Measurements from ENCODE around the gene ROR2.

ROR2 gene

DNA sequence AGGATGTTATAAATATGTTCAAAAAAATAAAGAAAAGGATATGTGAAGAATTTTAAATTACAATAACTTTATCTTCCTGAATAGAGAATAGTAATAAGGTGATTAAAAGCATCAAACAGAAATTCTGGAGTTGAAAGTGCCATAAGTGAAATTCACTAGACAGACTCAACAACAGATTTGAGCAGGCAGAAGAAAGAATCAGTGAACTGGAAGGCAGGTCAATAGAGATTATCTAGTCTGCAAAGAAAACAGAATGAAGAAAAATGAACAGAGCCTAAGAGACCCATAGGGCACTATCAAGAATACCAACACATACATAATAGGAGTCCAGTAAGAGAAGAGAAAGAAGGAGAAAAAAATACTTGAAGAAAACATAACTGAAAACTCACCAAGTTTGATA is 162.1 kb downstream of the ROR2 start:
- no peak for DNase-seq

DNA sequence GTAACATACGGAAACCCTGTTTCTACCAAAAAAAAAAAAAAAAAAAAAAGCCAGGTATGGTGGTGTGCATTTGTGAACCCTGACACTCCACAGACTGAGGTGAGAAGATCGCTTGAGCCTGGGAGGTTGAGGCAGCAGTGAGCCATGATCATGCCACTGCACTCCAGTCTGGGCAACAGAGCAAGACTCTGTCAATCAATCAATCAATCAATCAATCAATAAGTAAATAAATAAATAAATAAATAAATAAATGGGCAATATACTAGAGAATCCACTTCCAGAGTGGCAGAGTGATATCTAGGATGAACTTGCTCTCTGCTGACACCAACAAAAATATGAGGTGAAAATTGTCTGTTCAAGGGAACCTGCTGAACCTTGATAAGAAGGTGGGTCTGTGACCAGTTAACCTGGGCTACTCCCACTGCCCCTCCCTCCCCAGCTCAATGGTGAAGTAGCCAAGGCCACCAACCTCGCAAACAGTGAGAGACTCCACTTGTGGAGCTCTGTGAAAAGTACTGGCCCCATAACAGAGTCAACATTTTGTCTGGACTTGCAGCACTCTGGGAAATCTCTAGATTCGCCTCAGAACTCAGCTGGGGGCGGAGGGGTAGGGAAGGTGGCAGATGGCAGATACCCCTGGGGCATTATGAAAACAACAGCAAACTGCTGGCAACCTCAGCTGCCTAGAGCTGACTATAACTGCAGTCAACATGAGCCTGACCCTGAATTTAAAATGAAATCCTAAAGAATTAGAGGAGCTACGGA is 163.7 kb downstream of the ROR2 start:
- DNase-seq = no peak

DNA sequence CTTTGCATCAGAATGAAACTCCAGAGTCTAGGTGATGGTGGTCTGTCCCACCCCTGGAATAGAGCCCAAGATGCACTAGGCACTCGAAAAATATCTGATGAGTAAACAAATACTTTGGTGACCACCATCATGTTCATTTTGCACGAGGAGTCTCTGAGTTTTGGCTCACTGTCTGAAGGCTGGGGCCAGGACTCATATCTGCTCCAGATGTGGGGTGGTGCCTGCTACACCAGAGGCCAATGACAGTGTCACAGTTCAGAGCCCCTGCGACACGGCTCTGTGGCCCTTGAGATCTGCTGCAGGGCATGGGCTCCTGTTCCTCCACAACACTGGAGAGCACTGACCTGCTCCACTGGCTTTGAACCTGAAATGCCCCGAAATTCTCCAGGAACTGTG is 164.6 kb downstream of the ROR2 start:
- no peak for DNase-seq

DNA sequence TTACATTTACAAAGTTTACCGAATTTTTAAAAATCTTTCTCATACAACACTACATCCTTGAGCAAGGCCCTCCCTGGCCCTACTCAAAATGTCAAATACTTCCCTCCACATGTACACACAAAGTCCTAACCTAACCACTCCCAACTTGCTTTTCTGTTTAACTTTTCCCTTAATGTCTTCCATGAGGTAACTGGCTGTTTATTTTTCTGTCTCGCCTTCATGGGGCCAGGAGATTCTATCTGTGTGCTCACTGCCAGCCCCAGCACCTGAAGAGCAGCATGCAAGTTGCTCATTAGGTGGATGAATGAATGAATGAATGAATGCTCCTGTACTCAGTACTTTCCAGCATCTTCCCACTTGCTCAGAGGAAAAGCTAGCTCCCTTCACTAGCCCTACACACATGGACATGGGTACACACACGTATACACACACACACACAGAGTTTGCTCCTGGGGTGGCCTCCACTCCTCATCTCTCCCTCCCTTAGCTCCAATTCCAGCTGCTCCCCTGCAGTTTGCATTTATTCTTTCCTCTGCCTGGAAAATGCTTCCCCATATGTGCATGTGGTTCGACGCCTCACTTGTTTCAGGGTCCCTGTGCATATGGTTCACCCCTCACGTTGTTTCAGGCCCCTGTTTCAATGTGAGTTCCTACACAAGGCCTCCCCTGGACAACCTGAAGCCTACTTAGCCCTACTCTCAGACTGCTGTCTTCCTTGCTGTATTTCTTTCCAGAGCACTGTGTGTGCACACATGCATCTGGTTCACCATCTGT is 165.2 kb downstream of the ROR2 start:
- no peak for DNase-seq

DNA sequence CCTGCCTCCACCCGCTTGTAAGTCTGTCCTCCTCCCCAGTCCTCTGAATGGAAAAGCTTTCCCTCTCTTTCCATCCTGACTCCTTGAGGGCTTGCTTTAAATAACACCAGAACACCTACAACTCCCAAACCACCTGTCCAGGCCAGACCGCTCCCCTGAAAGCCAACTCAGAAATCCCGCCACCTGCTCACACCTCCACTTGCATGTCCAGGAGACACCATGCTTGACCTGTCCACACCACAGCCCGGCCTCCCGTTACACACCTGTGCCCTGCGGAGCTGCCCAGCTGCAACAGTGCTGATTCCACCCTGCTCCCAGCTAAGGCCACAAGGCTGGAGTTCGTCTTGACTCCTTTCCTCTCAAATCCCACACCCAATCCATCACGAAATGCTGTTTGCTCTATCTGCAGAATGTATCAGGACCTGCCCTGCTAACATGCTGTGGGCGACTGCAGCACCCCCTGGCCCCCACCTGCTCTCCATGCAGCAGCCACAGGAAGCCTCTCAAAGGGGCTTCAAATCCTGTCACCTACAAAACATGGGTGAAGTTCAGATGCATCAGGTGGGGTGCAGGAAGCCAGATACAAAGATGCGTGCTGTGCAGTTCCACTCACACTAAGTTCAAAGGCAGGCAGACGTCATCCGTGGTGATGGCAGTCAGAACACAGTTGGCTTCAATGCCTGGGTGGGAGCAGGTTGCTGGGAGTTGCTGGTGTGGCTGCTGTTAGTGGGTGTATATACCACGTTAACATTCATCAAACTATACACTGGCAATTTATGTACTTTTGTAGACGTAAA is 166.0 kb downstream of the ROR2 start:
- DNase-seq = no peak

DNA sequence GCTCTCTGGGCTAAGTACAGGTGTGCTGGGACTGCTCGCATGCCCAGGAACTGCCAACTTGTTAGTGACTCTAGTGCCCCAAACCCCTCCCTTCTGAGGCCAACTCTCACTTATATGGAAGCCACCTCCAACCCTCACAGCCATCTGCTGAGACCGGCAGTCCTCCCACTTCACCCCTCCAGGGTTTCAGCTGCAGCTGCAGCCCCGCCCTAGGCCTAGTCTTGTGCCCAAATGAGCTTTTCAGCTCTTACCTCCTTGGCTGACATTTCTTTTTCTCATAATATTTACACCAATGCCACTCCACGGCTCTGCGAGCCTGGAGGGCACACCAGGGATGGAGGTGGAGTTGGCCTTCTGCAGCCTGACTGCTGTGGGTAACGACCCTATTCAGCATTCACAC is 166.6 kb downstream of the ROR2 start:
- DNase-seq = no peak

DNA sequence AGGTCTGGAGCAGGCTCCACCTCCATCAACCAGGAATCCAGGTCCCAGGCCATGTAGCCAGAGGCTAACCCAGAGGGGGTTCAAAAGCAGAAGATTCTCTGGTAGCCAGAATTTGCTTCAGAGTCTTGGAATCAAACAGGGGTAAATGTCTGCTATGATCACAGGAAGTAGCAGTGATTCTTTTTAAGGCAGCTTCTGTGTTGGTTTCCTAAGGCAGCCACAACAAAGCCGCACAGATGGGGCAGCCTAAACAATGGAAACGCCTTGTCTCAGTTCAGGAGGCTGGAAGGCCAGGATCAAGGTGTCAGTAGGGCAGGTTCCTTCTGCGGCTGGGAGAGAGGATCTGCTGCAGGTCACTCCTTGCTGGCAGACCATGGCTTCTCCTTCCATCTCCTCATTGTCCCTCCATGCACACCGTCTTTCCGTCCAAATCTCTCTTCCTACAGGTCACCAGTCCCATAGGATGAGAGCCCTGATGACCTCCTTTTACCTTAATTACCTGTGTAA is 167.3 kb downstream of the ROR2 start:
- DNase-seq = no peak

DNA sequence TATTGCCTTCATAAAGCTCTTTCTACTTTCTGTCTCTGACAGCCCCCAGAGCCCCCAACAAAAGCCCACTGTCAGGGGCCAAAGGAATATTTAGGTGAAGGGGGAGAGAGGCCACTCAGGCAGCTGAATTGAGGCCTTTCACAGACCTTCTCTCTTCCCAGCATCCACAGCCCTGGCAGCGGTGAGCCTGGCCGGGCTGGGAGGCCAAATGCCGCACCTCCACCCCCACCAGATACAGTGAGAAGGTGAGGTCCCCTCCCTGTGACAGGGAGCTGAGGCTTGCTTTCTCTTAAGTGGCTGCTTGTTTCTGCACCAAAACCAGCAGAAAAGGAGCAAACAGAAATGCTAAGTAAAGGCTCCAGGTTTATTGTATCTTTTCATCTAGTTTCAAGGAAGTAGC is 168.1 kb downstream of the ROR2 start:
- DNase-seq = no peak

DNA sequence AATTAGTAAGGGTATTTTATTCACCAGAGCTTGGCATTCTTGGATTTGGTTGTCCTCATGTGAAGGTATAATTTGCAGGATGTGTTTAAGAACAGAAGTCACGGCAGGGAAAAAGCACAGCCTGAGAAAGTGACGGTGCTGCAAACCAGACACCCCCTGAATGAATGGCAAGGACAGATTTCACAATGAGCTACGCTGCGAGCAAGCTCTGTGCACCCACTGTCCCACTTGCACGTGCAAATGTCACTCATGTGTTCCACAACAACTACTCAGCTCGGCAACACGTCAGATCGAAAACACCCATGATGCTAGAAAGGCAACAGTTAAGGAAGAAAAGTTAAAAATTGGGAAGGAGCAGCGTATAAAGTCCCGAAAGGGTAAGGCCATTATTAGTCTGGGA is 168.9 kb downstream of the ROR2 start:
- no peak for DNase-seq

DNA sequence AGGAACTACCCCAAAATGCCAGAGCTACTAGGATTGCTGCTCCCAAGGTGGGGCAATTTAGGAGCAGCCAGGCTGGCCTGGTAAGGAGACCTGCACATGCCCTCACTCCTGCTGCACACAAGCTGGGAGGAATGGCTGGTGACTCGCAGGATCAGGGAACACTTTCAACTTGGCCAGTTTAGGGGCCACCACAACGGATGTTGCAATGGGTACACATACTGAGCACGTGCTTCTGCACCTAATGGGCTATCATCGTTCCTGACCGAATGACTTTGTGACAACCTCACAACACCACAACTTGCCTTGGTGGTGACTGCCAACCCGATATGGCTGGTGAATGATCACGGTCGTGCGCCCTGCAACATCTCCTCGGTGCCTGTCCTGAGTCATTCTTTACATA is 172.0 kb downstream of the ROR2 start:
- DNase-seq = no peak

DNA sequence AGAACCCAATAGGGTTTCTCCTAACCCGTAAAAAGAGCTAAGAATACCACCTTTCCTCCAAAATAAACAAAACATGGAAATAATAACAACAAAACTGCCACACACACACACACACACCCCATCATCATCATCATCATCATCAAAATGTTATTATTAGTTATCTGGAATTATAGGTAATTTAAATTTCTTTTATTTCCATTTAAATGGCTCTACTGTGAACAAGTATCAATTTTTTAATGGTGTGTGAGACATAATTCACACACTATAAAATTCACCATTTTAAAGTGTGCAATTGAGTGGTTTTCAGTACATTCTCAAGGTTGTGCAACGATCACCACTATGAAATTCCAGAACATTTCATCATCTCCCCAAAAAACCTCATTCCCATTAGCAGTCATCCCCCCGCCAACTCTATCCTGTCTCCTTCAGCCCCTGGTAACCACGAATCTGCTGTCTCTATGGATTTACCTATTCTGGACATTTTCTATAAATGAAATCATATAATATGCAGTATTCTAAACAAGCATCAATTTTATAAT is 172.7 kb downstream of the ROR2 start:
- no peak for DNase-seq

DNA sequence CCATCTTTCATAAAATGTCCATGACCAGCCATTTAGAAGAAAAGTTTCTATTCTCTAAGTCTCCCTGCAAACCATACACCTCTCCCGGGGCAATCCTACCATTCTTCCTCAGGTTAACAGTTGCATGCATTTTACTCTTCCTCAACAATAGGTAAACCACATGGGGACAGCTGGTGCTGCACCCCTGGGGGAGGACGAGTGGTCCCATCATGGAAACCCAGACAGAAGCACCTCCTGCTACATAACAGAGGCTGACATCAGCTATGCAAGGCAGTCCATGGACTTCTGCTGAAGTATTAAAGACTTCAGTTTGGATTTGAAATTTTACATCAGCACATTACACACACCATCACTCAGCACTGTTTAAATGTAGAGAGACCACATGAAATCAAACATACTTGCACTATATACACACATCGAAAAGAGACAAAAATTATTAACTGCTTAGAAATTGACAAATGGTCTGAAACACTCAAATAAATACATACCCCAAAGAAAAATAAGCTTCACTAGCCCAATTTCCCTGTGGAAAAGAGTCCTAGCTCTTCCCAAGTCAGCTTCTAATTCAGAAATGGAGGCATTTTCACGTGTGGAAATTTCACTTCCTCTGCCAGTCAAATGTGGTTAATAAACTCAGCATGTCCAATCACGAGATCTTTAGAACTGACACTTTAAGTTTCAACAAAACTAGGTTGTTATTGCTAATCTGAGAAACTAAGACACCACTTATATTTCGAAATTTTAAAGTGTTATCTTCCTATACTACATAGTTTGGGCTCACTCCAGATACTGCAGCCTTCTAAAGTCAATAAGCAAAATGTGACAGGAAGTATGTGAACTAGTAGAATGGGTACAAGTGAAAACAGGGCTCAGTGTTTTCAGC is 173.4 kb downstream of the ROR2 start:
- no peak for DNase-seq

DNA sequence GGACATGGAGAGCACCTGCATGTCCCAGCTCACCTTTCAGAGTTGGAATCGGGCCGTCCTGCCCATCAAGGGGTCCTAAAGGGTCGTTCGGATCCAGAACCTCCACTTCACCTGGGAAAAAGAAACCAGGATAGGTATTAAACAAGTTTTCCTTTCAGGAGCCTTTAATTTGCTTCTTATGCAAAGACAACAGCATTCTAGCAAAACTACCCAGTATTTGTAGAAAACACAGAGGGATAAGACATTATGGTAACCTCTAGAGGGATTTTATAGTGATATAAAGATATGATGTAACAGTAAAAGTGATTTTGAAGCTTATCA is 174.4 kb downstream of the ROR2 start:
- no peak for DNase-seq

DNA sequence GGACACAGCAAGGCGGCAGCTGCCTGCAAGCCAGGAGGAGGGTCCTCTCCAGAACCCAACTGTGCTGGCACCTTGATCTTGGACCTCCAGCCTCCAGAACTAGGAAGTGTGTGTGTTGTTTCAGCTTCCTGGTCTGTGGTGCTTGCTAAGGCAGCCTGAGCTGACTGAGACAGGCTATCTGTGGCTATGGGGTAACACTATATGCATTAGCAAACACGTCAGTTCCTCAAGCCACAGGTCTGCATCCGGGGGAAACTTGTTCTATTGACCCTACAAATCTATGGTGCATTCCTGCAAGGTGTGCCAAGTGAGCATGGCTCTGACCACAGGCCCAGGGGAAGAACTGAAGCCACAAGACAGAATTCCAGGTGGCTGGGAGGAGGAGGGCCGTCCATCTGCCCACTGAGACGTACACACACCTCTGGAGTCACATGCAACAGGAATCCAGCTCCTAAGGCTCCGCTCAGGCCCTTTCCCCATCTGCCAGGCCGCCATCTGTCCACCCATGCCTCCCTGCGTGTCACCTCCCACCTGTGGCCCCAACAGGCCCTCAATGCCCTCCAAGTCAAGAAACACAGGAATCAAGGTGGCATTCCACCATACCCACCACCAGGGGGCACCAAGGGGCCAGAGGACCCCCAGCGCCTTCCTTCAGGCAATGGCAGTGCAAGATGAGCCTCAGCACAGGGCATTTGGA is 174.9 kb downstream of the ROR2 start:
- DNase-seq = no peak

DNA sequence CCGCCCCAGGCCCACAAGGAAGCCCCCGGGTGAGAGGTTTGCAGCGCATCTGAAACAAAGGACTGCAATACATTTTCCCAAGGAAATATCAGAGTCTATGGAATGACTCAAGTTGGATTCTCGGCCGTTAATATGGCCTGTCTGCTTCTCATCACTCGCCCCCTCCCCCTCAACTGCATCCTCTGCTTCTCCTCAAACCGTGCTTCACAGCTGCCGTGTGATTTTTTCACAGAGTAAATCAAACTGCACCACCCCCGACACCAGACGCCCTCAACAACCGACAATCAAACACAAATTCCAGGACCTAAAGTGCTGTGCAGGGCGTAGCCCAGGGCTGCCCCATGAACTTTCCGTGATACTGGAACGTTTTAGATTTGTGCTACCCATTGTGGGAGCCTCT is 176.9 kb downstream of the ROR2 start:
- no peak for DNase-seq

DNA sequence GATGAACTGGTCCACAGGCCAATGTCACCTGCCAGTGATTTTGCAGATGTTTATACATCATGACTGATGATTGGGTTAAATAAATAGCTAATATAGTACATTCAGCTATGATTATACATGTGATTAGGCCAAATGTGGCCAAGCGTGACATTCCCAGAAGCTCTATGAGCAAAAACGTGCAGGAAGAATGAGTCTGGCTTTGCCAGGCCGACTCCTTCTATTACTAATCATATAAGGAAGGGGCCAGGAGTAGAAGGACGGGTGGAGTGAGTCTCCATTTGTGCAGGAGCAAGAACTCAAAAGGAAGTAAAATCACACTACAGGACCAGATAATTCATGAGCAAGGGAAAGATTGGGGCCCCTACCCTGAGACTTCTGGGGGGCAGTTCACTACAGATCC is 178.2 kb downstream of the ROR2 start:
- DNase-seq = no peak

DNA sequence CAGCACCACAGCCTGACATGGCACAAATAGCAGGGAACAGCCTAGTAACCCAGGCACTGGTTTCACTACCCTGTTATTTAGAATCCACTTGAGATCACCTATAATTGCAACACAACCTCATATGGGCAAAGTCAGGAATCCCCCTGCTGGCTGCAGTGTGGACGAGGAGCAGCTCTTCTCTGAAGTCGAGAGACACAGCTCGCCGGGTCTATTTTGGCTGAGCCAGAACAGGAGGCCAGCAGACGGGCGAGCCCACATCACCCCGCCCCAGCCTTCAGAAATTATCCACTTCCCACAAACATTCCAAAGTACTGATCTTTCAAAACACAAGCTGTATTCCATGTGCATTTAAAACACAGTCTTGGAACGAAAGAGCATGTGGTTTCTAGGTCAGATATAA is 179.0 kb downstream of the ROR2 start:
- no peak for DNase-seq

DNA sequence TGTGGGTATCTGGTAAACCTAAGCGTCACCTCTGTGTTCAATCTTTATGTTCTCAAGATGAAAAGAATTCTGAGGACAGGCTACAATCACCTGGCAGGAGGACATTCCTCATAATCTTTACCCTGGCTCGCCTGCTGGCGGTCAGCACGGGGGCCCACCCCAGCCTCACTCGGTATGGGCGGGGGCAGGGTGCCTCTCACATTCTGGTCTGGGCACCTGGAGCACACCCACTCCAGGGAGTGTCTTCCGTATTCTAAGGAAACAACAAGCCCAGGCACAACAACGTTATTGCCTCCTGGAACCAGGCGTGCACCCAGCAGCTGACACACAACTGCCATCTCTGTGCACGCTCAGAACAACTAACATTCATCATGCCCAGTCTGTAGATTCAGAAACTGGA is 179.8 kb downstream of the ROR2 start:
- no peak for DNase-seq

DNA sequence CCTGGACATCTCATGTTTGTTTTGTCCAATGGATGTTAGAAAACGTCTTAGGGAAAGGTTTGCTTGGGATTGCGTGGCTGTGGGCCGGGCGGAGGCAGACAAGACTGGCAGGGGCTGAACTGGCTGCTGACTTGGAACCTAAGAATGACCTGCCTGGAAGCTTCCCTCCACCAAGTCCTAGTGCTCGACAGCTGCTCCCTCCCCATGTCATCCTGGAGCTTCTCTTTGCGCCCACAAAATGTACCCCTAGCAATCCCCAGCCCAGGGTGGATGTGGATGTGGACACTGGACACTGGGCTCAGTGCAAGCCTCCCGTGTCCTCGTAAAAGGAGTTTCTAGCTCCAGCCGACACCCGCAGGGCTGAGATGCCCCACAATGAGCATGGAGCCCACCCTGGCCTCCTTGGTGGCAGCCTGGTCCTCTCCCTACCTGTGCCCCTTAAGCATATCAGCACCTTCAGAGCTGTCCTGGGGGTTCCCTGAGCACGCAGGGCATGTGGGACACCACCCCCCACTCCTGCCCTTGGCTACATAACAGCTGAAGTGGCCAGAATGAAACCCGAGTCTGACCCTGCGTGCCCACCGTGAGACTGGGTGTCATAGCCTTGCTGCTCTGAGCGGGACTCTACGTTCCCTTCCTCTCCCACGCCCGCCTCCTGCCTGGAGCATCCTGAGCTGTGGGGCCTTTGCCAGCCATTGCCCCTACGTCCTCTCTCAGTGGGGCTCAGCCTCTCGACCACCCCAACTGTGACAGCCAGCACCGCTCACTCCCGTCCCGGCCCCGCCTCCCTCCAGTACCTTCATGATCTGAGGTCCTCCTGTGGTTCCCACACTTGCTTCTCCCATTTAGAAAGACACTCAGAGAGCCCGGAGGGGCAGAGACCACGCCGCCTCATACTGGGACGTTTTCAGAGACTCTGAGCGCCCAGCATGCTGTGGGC is 180.8 kb downstream of the ROR2 start:
- DNase-seq = no peak

DNA sequence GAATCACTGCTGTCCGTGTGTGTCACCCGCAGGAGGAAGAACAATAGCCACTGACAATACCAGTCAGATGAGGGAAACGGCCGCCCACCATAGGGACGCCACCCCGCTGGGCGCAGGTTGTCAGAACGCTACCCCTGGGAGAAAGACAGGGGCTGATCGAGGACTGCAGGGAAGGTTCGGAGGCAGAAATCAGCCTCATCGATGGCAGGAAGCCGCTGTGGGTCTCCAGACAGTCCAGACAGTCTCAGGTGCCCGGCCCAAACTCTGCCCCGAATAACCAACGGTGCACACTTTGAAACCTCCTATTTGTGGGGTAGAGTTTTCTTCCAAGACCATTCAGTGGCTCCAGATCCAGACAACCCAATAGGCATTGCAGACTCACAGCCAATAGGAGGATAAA is 181.5 kb downstream of the ROR2 start:
- no peak for DNase-seq
